Activated T-cell treated with anti-CD3 and anti-CD28 coated beads, Interleukin-2, amount 50 U/mL, for 72 hours (primary cell): ENCODE data around the gene TCF25. TPM values are rescaled to one million over a fixed set of nuclear protein-coding genes. Genes with fewer than 3 reads are reported as not detected.
"Not testable (repeated sequence)": the region's sequence is repeated elsewhere in the genome, so short reads cannot be mapped to it uniquely, and the experiment has no call there.

ENCODE experiments used
- ATAC-seq, 2 donors: fragments of 150-1000 bp; cut with Tn5 transposase; replicated peaks in 1 of 2; 2 replicates each; pipeline ENCODE4 v1.10.0; 2021; ENCODE audit warnings: moderate library complexity in 2 of 2, mild to moderate bottlenecking in 1 of 2
- DNase-seq, 2 donors: peaks; one replicate each; pipeline ENCODE4 v3.0.0; 2021 to 2022; ENCODE audit warnings: mixed read lengths in 1 of 2
- H3K27ac Mint-ChIP-seq: one replicate; pipeline ENCODE4 v1.8.0; 2022; ENCODE audit warnings: mild to moderate bottlenecking, moderate library complexity, mixed read lengths
- H3K27me3 Mint-ChIP-seq: one replicate; pipeline ENCODE4 v1.8.0; 2022; ENCODE audit warnings: low read depth, mixed read lengths
- H3K36me3 Mint-ChIP-seq, 2 donors: one replicate each; pipeline ENCODE4 v1.8.0; 2022; ENCODE audit warnings: mixed read lengths in 2 of 2, mild to moderate bottlenecking in 1 of 2; ENCODE audit not compliant: insufficient read depth in 2 of 2
- H3K4me1 Mint-ChIP-seq: one replicate; pipeline ENCODE4 v1.8.0; 2022; ENCODE audit warnings: low read depth, mixed read lengths
- H3K4me3 Mint-ChIP-seq, 2 donors: one replicate each; pipeline ENCODE4 v1.8.0; 2022; ENCODE audit warnings: mild to moderate bottlenecking in 2 of 2, mixed read lengths in 2 of 2, moderate library complexity in 2 of 2
- H3K9me3 Mint-ChIP-seq, 2 donors: one replicate each; pipeline ENCODE4 v1.8.0; 2022; ENCODE audit warnings: mixed read lengths in 2 of 2
- total RNA-seq, 2 donors: library from RNA; stranded (reverse); gene quantifications; one replicate each; pipeline ENCODE4 v1.2.3, GENCODE V29; 2022

Gene TCF25
- total RNA-seq, 2 donors from 2014 or later: 167 to 195 TPM

- no peaks in the 10 kb centered on the region for H3K9me3 Mint-ChIP-seq
- no peak overlapping the region for H3K27ac Mint-ChIP-seq
- DNase-seq: peak; percentile 34 to 40
- no peaks in the 10 kb centered on the region for H3K36me3 Mint-ChIP-seq
- peak overlapping the region; percentile 20 to 44 for H3K4me3 Mint-ChIP-seq
- H3K4me1 Mint-ChIP-seq: peaks cover 34% of the 10 kb centered on the region
- ATAC-seq: no peak
- H3K27me3 Mint-ChIP-seq: peaks cover 43% of the 10 kb centered on the region
Measured at GRCh38 chr16:89924297-89924924, 51.0 kb downstream of the TCF25 start.

- peak overlapping the region in 1 of 2 donors; percentile 71 for H3K4me3 Mint-ChIP-seq
- ATAC-seq (no peak), DNase-seq (no peak)
- H3K27me3 Mint-ChIP-seq: peaks cover 42% of the 10 kb centered on the region
- H3K9me3 Mint-ChIP-seq: no peaks in the 10 kb centered on the region
- peaks cover 29% of the 10 kb centered on the region for H3K4me1 Mint-ChIP-seq
- no peaks in the 10 kb centered on the region for H3K36me3 Mint-ChIP-seq
- no peak overlapping the region for H3K27ac Mint-ChIP-seq
Measured at GRCh38 chr16:89924925-89925307, 51.5 kb downstream of the TCF25 start.

DNA sequence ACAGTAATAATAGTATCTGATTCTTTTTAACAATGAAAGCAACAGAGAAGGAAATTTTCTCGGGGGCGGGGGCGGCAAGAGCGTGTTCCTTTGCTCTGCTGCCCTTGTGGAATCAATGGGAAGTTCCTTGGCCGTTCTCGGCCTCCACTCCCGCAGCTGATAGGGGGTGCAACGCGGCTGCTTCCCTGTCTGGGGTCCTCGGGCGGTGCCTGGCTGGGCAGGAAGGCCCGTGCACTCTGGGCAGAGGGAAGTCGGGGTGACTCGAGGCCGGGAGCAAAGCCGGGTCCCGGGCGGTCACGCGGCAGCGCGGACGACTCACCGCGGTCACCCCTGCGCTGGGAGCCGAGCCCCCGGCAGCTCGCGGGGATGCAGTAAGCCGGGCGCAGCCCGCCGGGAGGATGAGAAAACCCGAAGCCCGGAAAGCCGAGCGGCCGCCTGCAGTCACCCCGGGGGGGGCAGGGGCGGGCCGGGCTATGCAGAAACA, 52.2 kb downstream of the TCF25 start:
- Mint-ChIP-seq H3K4me3 (peak overlapping the region; percentile 62 to 71), H3K4me1 (peaks cover 22% of the 10 kb centered on the region), H3K9me3 (no peaks in the 10 kb centered on the region), H3K36me3 (no peaks in the 10 kb centered on the region), H3K27me3 (peaks cover 39% of the 10 kb centered on the region), H3K27ac (no peak overlapping the region)
- ATAC-seq: no peak
- no peak for DNase-seq

DNA sequence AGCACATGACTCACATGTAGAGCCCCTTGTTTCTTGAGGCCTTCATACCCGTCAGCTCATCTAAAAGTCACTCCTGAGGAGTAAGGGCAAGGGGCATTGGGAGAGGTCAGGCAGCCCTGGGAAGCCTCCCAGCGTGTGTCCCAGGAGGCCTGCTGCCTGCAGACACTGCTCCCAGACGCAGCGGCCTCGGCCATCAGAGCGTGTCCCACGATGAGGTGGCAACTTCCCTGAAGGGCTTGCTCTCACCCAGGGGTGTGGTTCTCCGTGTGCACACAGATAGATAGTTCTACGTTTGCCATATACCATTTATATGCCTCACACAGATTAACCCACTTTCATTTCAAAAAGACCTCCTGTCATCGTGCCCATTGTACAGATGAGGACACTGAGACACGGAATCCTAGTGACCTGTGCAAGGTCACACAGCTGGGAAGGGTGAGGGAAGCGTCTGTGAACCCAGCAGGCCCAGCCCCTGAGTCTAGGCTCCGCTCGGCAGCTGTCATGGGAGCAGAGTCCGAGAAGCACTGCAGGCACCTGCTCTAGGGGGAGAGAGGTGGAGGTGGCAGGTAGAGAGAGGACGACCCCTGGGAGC, 58.0 kb downstream of the TCF25 start:
- no peak for ATAC-seq
- H3K4me3 Mint-ChIP-seq: no peak overlapping the region
- H3K27me3 Mint-ChIP-seq: peaks cover 21% of the 10 kb centered on the region
- H3K36me3 Mint-ChIP-seq: no peaks in the 10 kb centered on the region
- DNase-seq: no peak
- H3K4me1 Mint-ChIP-seq: no peaks in the 10 kb centered on the region
- H3K9me3 Mint-ChIP-seq: no peaks in the 10 kb centered on the region
- H3K27ac Mint-ChIP-seq: no peak overlapping the region

DNA sequence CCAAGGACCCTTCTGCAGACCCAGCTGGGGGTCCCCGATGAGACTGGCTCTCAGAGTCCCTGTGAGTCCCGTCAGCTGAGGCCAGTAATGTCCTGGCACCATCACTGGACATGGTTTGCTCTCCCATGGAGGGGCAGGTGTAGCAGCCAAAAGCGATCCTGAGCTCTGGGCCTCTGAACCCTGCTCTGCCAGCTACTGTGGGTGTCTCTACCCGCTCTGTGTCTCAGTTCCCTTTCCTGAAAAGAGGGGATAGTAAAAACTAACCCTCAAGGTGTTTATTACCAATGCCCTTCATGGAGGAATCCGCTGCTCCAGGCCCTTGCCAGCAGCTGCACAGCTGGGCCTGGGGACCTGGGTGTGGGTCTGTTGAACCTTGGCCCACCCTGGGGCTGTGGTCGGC, 58.6 kb downstream of the TCF25 start:
- Mint-ChIP-seq H3K36me3 (no peaks in the 10 kb centered on the region), H3K9me3 (no peaks in the 10 kb centered on the region), H3K27me3 (peaks cover 21% of the 10 kb centered on the region), H3K4me3 (no peak overlapping the region), H3K4me1 (no peaks in the 10 kb centered on the region), H3K27ac (no peak overlapping the region)
- DNase-seq: no peak
- no peak for ATAC-seq

GRCh38 chr16:89934019-89934418, 60.6 kb downstream of the TCF25 start:
- not testable (repeated sequence) for H3K9me3 Mint-ChIP-seq, H3K27ac Mint-ChIP-seq, H3K4me3 Mint-ChIP-seq

DNA sequence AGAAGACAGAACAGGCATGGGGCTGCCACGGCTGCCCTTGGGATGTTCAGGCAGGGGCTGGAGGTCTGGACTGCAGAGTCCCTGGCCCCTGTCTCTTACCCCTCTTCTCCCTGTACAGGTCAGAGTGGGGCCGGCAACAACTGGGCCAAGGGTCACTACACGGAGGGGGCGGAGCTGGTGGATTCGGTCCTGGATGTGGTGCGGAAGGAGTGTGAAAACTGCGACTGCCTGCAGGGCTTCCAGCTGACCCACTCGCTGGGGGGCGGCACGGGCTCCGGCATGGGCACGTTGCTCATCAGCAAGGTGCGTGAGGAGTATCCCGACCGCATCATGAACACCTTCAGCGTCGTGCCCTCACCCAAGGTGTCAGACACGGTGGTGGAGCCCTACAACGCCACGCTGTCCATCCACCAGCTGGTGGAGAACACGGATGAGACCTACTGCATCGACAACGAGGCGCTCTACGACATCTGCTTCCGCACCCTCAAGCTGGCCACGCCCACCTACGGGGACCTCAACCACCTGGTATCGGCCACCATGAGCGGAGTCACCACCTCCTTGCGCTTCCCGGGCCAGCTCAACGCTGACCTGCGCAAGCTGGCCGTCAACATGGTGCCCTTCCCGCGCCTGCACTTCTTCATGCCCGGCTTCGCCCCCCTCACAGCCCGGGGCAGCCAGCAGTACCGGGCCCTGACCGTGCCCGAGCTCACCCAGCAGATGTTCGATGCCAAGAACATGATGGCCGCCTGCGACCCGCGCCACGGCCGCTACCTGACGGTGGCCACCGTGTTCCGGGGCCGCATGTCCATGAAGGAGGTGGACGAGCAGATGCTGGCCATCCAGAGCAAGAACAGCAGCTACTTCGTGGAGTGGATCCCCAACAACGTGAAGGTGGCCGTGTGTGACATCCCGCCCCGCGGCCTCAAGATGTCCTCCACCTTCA, 61.5 kb downstream of the TCF25 start:
- no peaks in the 10 kb centered on the region for H3K9me3 Mint-ChIP-seq
- H3K36me3 Mint-ChIP-seq: no peaks in the 10 kb centered on the region
- DNase-seq (no peak), ATAC-seq (no peak)
- H3K27me3 Mint-ChIP-seq: peaks cover 10% of the 10 kb centered on the region
- H3K4me3 Mint-ChIP-seq: no peak overlapping the region
- no peak overlapping the region for H3K27ac Mint-ChIP-seq
- no peaks in the 10 kb centered on the region for H3K4me1 Mint-ChIP-seq

More at GRCh38 chr16:89934019-89934418, 60.6 kb downstream of the TCF25 start:
- H3K4me1 Mint-ChIP-seq, DNase-seq, H3K36me3 Mint-ChIP-seq, ATAC-seq: not testable (repeated sequence)
- peaks cover 14% of the 10 kb centered on the region for H3K27me3 Mint-ChIP-seq

GRCh38 chr16:89935620-89936019, 62.2 kb downstream of the TCF25 start:
- H3K36me3 Mint-ChIP-seq, DNase-seq, H3K27me3 Mint-ChIP-seq, H3K9me3 Mint-ChIP-seq, ATAC-seq, H3K4me1 Mint-ChIP-seq, H3K4me3 Mint-ChIP-seq, H3K27ac Mint-ChIP-seq: not testable (repeated sequence)

DNA sequence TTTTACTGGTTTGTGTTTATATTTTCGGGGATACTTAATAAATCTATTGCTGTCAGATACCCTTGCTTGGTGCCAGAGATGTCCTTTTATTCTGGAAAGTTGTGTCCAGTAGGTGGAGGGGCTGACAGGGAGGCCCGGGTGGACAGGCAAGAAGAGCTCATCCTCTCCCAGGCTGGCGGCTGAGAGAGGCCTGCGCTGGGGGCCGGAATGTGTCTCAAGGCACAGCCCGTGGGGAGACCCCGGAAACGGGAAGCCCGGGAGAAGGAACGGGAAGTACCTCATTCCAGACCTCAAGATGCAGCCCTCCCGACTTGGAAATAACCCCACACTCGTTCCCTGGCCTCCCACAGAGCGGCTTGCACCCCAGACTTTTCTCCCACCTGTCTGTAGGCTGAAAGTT, 62.6 kb downstream of the TCF25 start:
- H3K27ac Mint-ChIP-seq: no peak overlapping the region
- H3K4me3 Mint-ChIP-seq: no peak overlapping the region
- no peaks in the 10 kb centered on the region for H3K36me3 Mint-ChIP-seq
- H3K9me3 Mint-ChIP-seq: no peaks in the 10 kb centered on the region
- DNase-seq (no peak), ATAC-seq (no peak)
- H3K4me1 Mint-ChIP-seq: no peaks in the 10 kb centered on the region
- peaks cover 4% of the 10 kb centered on the region for H3K27me3 Mint-ChIP-seq

GRCh38 chr16:89936508-89936907, 63.1 kb downstream of the TCF25 start:
- DNase-seq: no peak
- H3K9me3 Mint-ChIP-seq: no peaks in the 10 kb centered on the region

DNA sequence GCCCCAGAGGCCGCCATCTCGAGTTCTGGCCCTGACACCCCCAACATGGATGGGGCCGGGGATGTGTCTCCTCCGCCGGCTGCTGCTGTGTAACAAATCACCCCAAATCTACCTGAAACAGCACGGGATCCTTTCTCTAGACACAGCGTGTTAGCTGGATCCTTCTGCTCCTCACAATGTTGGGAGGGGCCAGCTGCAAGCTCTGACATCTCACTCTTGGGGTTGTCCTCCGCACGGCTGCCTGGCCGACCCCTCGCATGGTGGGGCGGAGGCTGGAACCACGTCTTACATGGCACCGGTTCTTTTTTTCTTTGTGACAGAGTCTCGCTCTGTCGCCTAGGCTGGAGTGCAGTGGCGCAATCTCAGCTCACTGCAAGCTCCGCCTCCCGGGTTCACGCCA, 63.6 kb downstream of the TCF25 start:
- Mint-ChIP-seq H3K4me1 (no peaks in the 10 kb centered on the region), H3K27ac (no peak overlapping the region), H3K36me3 (no peaks in the 10 kb centered on the region), H3K4me3 (no peak overlapping the region), H3K27me3 (no peaks in the 10 kb centered on the region), H3K9me3 (no peaks in the 10 kb centered on the region)
- DNase-seq: no peak
- no peak for ATAC-seq

More at GRCh38 chr16:89936508-89936907, 63.1 kb downstream of the TCF25 start:
- H3K4me3 Mint-ChIP-seq: no peak overlapping the region
- no peaks in the 10 kb centered on the region for H3K36me3 Mint-ChIP-seq
- no peaks in the 10 kb centered on the region for H3K27me3 Mint-ChIP-seq
- H3K27ac Mint-ChIP-seq: no peak overlapping the region
- H3K4me1 Mint-ChIP-seq: no peaks in the 10 kb centered on the region
- no peak for ATAC-seq

DNA sequence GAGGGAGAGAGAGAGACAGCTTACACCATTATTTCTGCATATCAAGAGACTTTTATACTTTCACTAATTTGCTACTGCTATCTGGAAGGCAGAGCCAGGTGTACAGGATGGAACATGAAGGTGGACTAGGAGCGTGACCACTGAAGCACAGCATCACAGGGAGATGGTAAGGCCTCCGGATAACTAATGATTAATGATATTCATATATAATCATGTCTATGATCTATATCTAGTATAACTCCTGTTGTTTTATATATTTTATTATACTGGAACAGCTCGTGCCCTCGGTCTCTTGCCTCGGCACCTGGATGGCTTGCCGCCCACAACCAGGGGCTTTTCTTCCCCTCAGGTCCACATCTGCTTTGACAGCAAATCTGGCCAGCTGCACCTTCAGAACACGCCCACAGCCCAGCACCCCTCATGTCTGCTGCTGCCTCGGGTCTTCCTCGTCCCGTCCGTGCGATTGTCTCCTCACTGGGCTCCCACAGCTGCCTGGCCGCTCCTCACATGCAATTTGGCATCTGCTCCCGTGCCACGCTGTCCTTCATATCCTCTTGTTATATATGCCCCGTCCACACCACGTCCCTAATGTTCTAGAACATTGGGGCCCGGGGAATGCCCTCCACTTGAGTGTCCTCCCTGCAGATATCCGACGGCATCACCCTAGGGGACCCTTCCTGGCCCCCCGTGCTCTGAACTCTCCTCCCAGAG, 64.9 kb downstream of the TCF25 start:
- Mint-ChIP-seq H3K4me3 (no peak overlapping the region), H3K4me1 (no peaks in the 10 kb centered on the region), H3K36me3 (no peaks in the 10 kb centered on the region), H3K27ac (no peak overlapping the region), H3K27me3 (no peaks in the 10 kb centered on the region), H3K9me3 (no peaks in the 10 kb centered on the region)
- DNase-seq: no peak
- no peak for ATAC-seq

GRCh38 chr16:89944773-89945172, 71.4 kb downstream of the TCF25 start:
- H3K9me3 Mint-ChIP-seq: no peaks in the 10 kb centered on the region

More at GRCh38 chr16:89944773-89945172, 71.4 kb downstream of the TCF25 start:
- Mint-ChIP-seq H3K27ac (no peak overlapping the region), H3K4me1 (peaks cover 13% of the 10 kb centered on the region), H3K36me3 (no peaks in the 10 kb centered on the region), H3K4me3 (no peak overlapping the region), H3K27me3 (peaks cover 24% of the 10 kb centered on the region)
- ATAC-seq: no peak
- no peak for DNase-seq
